ENCODE results near the gene METTL1. TPM values are rescaled to one million over a fixed set of nuclear protein-coding genes. Genes with fewer than 3 reads are reported as not detected.
A peak's percentile ranks its signal among the peaks of the same experiment; 100 is the strongest.

The METTL1 gene
- total RNA-seq, 1 donor, result 5.2 TPM

DNA sequence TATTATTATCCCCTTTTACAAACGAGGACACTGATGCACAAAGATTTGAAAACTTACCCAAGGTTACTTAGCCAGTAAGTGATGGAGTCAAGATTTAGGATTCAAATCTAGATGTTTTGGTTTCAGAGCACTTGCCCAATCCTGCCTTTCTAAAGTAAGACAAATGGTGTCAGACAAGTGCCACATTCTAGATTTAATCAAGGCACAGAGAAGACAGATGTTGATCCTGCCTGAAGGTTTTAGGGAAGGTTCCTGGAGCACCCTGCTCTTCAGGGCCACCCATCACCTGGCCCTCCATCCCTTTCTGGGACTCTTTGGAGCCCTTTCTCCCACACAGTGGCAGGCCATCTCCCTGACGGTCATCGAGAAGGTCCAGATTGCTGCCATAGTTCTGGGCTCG is 14.1 kb downstream of the METTL1 start:
- TF ChIP-seq, protein P1, sequence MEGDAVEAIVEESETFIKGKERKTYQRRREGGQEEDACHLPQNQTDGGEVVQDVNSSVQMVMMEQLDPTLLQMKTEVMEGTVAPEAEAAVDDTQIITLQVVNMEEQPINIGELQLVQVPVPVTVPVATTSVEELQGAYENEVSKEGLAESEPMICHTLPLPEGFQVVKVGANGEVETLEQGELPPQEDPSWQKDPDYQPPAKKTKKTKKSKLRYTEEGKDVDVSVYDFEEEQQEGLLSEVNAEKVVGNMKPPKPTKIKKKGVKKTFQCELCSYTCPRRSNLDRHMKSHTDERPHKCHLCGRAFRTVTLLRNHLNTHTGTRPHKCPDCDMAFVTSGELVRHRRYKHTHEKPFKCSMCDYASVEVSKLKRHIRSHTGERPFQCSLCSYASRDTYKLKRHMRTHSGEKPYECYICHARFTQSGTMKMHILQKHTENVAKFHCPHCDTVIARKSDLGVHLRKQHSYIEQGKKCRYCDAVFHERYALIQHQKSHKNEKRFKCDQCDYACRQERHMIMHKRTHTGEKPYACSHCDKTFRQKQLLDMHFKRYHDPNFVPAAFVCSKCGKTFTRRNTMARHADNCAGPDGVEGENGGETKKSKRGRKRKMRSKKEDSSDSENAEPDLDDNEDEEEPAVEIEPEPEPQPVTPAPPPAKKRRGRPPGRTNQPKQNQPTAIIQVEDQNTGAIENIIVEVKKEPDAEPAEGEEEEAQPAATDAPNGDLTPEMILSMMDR (IDR thresholded peaks at IDR 0.05; ENCODE audit: insufficient read depth, low read depth, low read length), result no peak
- no peak overlapping the region for H3K4me3 ChIP-seq (ENCODE audit: low read depth, low read length)
- DNase-seq (ENCODE audit: low read depth), result no peak

DNA sequence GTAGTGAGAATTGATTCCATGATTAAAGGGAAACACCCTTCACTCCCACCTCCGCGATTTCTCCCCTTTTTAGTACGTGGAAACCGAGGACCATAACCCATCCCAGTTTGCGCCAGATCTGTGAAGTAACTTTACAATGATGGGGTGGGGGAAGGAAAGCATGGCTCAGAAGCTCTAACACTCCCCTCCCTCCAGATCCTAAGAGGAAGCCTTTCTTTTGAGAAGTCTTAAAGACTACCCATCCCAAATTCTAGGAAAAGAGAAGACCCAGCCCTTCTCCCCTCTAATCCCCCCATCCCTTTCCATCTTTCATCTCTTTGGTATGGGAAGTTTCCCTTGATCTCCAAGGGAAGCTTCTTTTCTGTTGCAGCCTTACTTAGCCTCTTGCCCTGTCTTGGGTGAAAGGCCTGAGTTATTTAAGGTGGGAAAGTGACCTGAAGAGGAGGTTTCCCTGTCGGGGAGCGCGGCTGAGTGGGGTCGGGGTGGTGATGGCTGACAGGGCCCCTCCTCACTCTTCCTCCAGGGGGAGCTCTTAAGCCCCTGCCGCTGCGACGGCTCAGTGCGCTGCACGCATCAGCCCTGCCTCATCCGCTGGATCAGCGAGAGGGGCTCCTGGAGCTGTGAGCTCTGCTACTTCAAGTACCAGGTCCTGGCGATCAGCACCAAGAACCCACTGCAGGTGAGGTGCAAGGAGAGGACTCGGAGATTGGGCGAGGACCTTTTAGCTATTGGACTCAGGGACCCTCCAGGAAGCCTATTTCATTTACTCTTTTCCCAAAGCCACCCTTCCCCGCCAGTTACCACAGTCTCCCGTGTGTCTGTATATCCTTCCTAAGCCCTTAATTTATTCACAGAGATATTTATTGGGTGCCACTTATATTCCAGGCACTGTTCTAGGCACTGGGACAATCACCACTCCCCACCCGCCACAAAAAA is 15.2 kb downstream of the METTL1 start:
- H3K4me3 ChIP-seq (ENCODE audit: low read depth, low read length), result peak overlapping the region; percentile 59
- DNase-seq (ENCODE audit: low read depth), result no peak
- TF ChIP-seq, protein P1 (IDR thresholded peaks at IDR 0.05; ENCODE audit: insufficient read depth, low read depth, low read length), result peak; percentile 71

DNA sequence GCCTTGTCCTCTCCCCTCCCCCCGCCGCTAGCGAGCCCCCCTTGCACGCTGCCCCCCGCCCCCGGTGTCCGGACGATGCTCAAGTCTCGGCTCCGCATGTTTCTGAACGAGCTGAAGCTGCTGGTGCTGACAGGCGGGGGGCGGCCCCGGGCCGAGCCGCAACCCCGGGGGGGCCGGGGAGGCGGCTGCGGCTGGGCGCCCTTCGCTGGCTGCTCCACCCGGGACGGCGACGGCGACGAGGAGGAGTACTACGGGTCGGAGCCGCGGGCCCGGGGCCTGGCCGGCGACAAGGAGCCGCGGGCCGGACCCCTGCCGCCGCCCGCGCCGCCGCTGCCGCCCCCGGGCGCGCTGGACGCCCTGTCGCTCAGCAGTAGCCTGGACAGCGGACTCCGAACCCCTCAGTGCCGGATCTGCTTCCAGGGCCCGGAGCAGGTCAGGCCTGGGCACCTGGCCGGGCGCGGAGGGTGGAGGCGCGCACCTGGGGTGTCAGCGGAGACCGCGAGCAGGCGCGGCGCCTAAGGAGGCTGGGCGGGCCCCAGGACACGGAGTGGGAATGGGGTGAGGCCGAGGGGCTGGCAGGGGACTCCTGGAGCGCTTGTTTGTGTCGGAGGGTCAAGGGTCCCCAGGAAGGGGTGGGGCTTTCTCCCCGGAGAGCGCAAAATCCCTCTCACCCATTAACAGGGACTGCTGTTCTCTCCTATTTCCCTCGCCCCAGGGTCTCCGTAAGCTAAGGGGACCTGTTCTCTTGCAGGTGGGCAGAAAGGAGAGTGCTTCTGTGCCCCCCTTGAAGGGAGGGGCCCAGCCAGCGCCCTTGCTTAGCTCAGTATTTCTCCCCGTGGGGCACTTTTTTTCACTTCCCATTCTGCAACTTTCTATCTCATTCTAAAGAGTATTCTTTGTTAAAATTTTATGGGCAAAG is 16.2 kb downstream of the METTL1 start:
- DNase-seq (ENCODE audit: low read depth), result no peak
- TF ChIP-seq, protein P1 (IDR thresholded peaks at IDR 0.05; ENCODE audit: insufficient read depth, low read depth, low read length), result no peak

DNA sequence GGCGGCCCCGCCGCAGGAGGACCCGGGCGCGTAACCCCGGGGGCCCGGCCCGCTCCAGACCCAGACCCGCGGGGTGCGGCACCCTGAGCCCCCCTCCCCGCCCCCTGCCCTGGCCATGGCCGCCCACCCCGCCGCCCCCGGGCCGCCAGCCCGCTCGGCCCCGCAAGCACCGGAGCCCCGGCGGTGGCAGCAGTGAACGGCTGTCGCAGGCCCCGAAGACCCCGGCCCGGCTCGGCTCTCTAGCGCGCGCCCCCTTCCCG is 16.8 kb downstream of the METTL1 start:
- H3K4me3 ChIP-seq (ENCODE audit: low read depth, low read length), result peak overlapping the region; percentile 59
- no peak for DNase-seq (ENCODE audit: low read depth)
- TF ChIP-seq, protein P1 (IDR thresholded peaks at IDR 0.05; ENCODE audit: insufficient read depth, low read depth, low read length), result no peak

More for the DNA sequence above, 16.2 kb downstream of the METTL1 start:
- H3K4me3 ChIP-seq (ENCODE audit: low read depth, low read length), result peak overlapping the region; percentile 59

DNA sequence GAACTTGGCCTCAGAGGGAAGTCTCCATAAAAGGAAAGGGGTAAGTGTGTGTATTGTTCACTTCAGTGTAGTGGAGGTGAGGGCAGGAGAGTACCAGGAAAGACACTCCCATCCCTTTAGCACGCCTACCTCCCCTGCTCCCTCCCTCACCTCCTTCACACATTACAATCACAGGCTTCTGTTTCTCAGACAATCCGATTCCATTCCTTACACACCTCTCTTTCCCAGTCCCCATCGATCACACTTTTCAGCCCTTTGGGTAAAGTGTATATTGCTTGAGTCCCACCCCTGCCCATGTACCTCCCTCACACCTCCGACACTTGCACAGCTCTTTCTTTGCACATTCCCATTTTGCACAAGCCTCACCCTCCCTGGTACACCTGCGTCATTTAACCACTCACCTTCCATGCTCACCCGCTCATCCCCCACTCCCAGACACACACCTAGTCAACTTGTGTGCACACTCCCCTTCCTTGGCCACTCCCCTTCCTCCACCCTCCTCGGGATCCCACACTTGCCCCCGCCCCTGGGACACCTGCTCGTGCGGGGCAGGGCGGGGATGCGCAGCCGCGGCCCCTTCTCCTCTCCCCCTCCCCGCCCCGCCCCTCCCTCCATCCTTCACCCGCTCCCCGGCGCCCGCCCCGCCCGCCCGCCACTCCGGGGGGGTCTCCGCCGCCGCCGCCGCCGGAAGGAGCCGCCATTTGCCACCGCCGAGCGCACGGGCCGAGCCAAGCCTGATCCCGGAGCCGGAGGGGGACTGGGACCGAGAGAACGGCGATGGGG is 17.3 kb downstream of the METTL1 start, which contains the start of gene MARCHF9:
Gene MARCHF9 (plus strand): TSS at position 693 of the 783 bp plus-strand sequence. CDS start 426 bp downstream, outside the sequence.
- TF ChIP-seq, protein P1 (IDR thresholded peaks at IDR 0.05; ENCODE audit: insufficient read depth, low read depth, low read length), result no peak
- peak within 1 kb of the TSS; percentile 59 for H3K4me3 ChIP-seq (ENCODE audit: low read depth, low read length)
- no peak for DNase-seq (ENCODE audit: low read depth)

DNA sequence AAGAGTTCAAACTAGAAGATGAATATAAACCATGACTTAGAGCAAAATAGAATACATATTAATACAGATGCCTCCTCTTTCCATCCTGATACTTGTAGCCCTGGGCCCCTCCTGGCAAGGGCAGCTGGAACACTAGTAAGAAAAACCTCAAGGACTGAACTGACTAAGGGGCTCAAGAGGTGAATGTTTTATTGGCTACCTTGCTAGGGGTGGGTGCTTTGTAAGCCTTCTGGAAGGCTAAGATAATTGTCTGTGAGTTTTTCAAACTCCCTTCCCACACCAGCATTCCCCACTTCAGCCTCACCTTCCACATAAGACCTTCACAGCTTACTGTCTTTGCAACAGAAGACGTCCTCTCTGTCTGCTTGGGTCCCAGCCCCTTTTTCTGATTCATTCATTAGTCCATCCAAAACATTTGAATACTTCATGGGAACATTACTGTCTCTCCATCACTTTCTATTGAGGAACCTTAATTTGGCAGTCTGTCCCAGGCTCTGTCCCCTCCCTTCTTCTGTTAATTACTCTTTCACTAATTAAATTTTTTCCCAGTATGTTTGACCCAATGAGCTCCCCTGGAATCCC is 18.1 kb downstream of the METTL1 start:
- no peak for DNase-seq (ENCODE audit: low read depth)
- TF ChIP-seq, protein P1 (IDR thresholded peaks at IDR 0.05; ENCODE audit: insufficient read depth, low read depth, low read length), result no peak
- H3K4me3 ChIP-seq (ENCODE audit: low read depth, low read length), result no peak overlapping the region

Measured in fibroblast of villous mesenchyme (primary cell).